ENCODE results near the gene PFKFB4. TPM values are rescaled to one million over a fixed set of nuclear protein-coding genes. Genes with fewer than 3 reads are reported as not detected.

Gene PFKFB4
- total RNA-seq, 1 experiment from 2014 or later = 12.3 TPM

DNA sequence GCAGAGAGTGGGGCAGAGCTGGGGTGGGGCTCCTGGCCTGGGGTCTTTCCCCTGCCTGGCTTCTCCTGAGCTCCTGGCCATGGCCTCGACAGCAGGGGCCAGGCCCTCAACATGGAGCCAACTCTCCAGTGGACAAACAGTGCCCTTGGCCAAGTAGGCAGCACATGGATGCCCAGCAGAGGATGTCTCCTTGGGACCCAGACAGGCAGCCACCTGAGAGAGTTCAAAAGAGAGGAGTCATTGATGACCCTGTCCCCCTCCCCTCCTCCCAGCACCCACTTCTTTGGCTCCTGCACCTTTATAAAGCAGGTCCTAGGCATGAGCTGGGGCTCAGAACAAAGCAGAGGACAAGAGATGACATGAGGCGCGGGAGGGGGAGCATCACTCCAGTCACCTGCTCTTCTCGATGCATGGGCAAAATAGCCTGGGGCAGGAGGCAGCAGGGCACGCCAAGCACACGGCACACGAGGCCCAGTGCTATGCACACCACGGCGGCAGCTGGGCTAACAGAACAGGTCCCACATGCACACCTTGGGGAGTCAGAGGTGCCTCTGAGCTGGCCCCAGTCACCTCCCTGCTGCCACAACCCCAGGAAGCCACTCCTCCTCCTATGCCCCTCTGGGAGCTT, 80.1 kb downstream of the PFKFB4 start:
- no peaks in the 10 kb centered on the region for H3K27me3 Mint-ChIP-seq (ENCODE audit: low read depth)
- Histone ChIP-seq H3K79me1 (ENCODE audit: insufficient read depth, low read depth, low read length, poor library complexity, severe bottlenecking) (no peaks in the 10 kb centered on the region), H3K9me3 (ENCODE audit: control insufficient read depth, low read depth, low read length) (no peaks in the 10 kb centered on the region), H3K23ac (ENCODE audit: insufficient read length, low read depth, low read length) (no peak overlapping the region), H3K27me3 (ENCODE audit: insufficient read depth, low read length) (no peaks in the 10 kb centered on the region), H3K27ac (ENCODE audit: insufficient read length, low read depth, low read length) (no peak overlapping the region), H3T11ph (ENCODE audit: low read length) (no peak overlapping the region), H3K14ac (ENCODE audit: insufficient read depth, low read length) (no peak overlapping the region), H2AK5ac (ENCODE audit: insufficient read length, low read length) (no peak overlapping the region), H3K9ac (ENCODE audit: extremely low read depth, insufficient read length, low read length) (no peak overlapping the region), H2BK15ac (ENCODE audit: low read depth, low read length) (no peak overlapping the region), H2BK12ac (ENCODE audit: insufficient read length, low read depth, low read length) (no peak overlapping the region), H2BK20ac (ENCODE audit: low read depth, low read length, poor library complexity, severe bottlenecking) (no peak overlapping the region), H2AFZ (ENCODE audit: low read length) (no peak overlapping the region), H4K20me1 (ENCODE audit: control insufficient read depth, insufficient read depth, insufficient read length) (no peaks in the 10 kb centered on the region), H3K4ac (ENCODE audit: low read depth, low read length) (no peak overlapping the region), H3K79me2 (ENCODE audit: insufficient read depth, low read length) (no peaks in the 10 kb centered on the region), H3K4me2 (ENCODE audit: insufficient read depth, insufficient read length, low read length) (no peak overlapping the region), H3K18ac (ENCODE audit: insufficient read length, low read depth, low read length) (no peak overlapping the region), H4K8ac (replicated peaks; ENCODE audit: insufficient read length, low read depth, low read length) (no peak overlapping the region), H3K23me2 (ENCODE audit: insufficient read length, low read depth, low read length, poor library complexity, severe bottlenecking) (peaks cover 5% of the 10 kb centered on the region), H2BK5ac (ENCODE audit: insufficient read length, low read length) (no peak overlapping the region), H4K5ac (ENCODE audit: insufficient read length, low read depth, low read length) (no peak overlapping the region), H2BK120ac (ENCODE audit: low read depth, low read length, poor library complexity, severe bottlenecking) (no peak overlapping the region), H3K56ac (ENCODE audit: insufficient read length, low read depth, low read length) (no peak overlapping the region), H4K91ac (ENCODE audit: insufficient read length, low read depth, low read length) (no peak overlapping the region), H3K4me1 (ENCODE audit: insufficient read depth, low read length) (peaks cover 7% of the 10 kb centered on the region; the same call in 1 of the 2 replicates)
- TF ChIP-seq, protein P1, sequence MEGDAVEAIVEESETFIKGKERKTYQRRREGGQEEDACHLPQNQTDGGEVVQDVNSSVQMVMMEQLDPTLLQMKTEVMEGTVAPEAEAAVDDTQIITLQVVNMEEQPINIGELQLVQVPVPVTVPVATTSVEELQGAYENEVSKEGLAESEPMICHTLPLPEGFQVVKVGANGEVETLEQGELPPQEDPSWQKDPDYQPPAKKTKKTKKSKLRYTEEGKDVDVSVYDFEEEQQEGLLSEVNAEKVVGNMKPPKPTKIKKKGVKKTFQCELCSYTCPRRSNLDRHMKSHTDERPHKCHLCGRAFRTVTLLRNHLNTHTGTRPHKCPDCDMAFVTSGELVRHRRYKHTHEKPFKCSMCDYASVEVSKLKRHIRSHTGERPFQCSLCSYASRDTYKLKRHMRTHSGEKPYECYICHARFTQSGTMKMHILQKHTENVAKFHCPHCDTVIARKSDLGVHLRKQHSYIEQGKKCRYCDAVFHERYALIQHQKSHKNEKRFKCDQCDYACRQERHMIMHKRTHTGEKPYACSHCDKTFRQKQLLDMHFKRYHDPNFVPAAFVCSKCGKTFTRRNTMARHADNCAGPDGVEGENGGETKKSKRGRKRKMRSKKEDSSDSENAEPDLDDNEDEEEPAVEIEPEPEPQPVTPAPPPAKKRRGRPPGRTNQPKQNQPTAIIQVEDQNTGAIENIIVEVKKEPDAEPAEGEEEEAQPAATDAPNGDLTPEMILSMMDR (conservative IDR thresholded peaks at IDR 0.05) = no peak
- DNase-seq = no peak
- H3K4me3 Mint-ChIP-seq = no peak overlapping the region
- H3K27ac Mint-ChIP-seq = no peak overlapping the region; a peak in 2 of 7 replicates
- peaks cover 43 to 47% of the 10 kb centered on the region in 2 experiments for H3K4me1 Mint-ChIP-seq
- WGBS (ENCODE audit: extremely low coverage, insufficient read length, low lambda C conversion rate) = no CpG with 5 or more reads among the region's 9 CpGs
- peaks cover 5 to 6% (median 6%) of the 10 kb centered on the region in 3 experiments; a peak in 5 of 7 replicates for H3K36me3 Mint-ChIP-seq (ENCODE audit: insufficient read depth in 1 of 3, low read depth in 3 of 3)
- H3K9me3 Mint-ChIP-seq = no peaks in the 10 kb centered on the region; a peak in 1 of 5 replicates
